Muscle of back (tissue), 11 donors: ENCODE data around the gene VGLL1. TPM values are rescaled to one million over a fixed set of nuclear protein-coding genes. Genes with fewer than 3 reads are reported as not detected.

Experiments
- DNase-seq, 3 donors: peaks; one replicate each; pipeline versions ENCODE4 v3.0.0 to v3.0.0-alpha.2; 2013
- polyA plus RNA-seq, 10 donors: library from polyadenylated mRNA; unstranded; fragments of 120-200 nt; gene quantifications; one replicate each; pipeline ENCODE4 v1.2.1, GENCODE V29; 2013; ENCODE audit not compliant: insufficient read length in 10 of 10

VGLL1 gene
- polyA plus RNA-seq, 10 donors, result 1.6 to 2.6 TPM; not detected in 8

GRCh38 chrX:136551410-136551809, 19.4 kb downstream of the VGLL1 start:
- DNase-seq, result no peak

- no peak for DNase-seq
Measured at GRCh38 chrX:136555694-136556093, 23.7 kb downstream of the VGLL1 start.

GRCh38 chrX:136572030-136572429, 40.0 kb downstream of the VGLL1 start:
- DNase-seq, result no peak

GRCh38 chrX:136574548-136574947, 42.5 kb downstream of the VGLL1 start:
- peak in 1 of 3 donors; percentile 32 for DNase-seq

- peak; percentile 8 to 58 (median 28) for DNase-seq
Measured at GRCh38 chrX:136577552-136577951, 45.5 kb downstream of the VGLL1 start.

- DNase-seq, result no peak
Measured at GRCh38 chrX:136580316-136580715, 48.3 kb downstream of the VGLL1 start.

- DNase-seq, result no peak
Measured at GRCh38 chrX:136582624-136583023, 50.6 kb downstream of the VGLL1 start.

GRCh38 chrX:136584545-136584944, 52.5 kb downstream of the VGLL1 start:
- DNase-seq, result no peak

- DNase-seq, result no peak
Measured at GRCh38 chrX:136585262-136585661, 53.2 kb downstream of the VGLL1 start.

GRCh38 chrX:136585960-136586359, 53.9 kb downstream of the VGLL1 start:
- DNase-seq, result no peak

GRCh38 chrX:136586386-136586785, 54.4 kb downstream of the VGLL1 start:
- no peak for DNase-seq

GRCh38 chrX:136587532-136587931, 55.5 kb downstream of the VGLL1 start:
- no peak for DNase-seq

- no peak for DNase-seq
Measured at GRCh38 chrX:136588036-136588435, 56.0 kb downstream of the VGLL1 start.

GRCh38 chrX:136589966-136590365, 58.0 kb downstream of the VGLL1 start:
- DNase-seq, result no peak

- no peak for DNase-seq
Measured at GRCh38 chrX:136597356-136597755, 65.3 kb downstream of the VGLL1 start.

- DNase-seq, result no peak
Measured at GRCh38 chrX:136597954-136598353, 65.9 kb downstream of the VGLL1 start.

GRCh38 chrX:136598631-136599030, 66.6 kb downstream of the VGLL1 start:
- no peak for DNase-seq

- DNase-seq, result no peak
Measured at GRCh38 chrX:136600059-136600458, 68.0 kb downstream of the VGLL1 start.

Other genes starting within 250 kb of the VGLL1 start
- gene ADGRG4, start 231.3 kb upstream of the VGLL1 start, polyA plus RNA-seq, result under 1 TPM in 6 of 10 donors, not detected in 4; 0.01 to 0.05 (median 0.02) TPM
- not detected for gene BRS3, start 44.3 kb upstream of the VGLL1 start, polyA plus RNA-seq
- gene HTATSF1, start 34.6 kb upstream of the VGLL1 start, polyA plus RNA-seq, result 100 to 1,000 TPM in 2 of 10 donors, 10 to 100 TPM in 8; 83.6 to 114 (median 90.1) TPM
- 1 to 10 TPM in 1 of 10 donors, under 1 TPM in 2, not detected in 7; 0.14 to 4.4 (median 0.55) TPM for gene CD40LG, start 115.9 kb downstream of the VGLL1 start, polyA plus RNA-seq
- 10 to 100 TPM; 33.5 to 65.1 (median 42.4) TPM for gene ARHGEF6, start 248.7 kb downstream of the VGLL1 start, polyA plus RNA-seq